Astrocyte (in vitro differentiated cells and primary cell): ENCODE results near the gene FAM20B.

ENCODE experiments used
- CTCF ChIP-seq: IDR thresholded peaks from 2 replicates; pipeline ENCODE4 v1.5.1; 2011; ENCODE audit warnings: low read depth, mild to moderate bottlenecking, inconsistent platforms, low read length, moderate library complexity; ENCODE audit not compliant: insufficient read depth
- EZH2 ChIP-seq: IDR thresholded peaks from 2 replicates; pipeline ENCODE4 v1.6.1; 2012; ENCODE audit warnings: mild to moderate bottlenecking, low read length, inconsistent platforms; ENCODE audit not compliant: insufficient read depth

- TF ChIP-seq CTCF, result no peak
- no peak for TF ChIP-seq EZH2
These were observed 57.3 kb downstream of the FAM20B start for GRCh38 chr1:179082999-179083335.
